HG03060 (cell line): ENCODE measurements around the gene TRERF1.

Experiments used
- ATAC-seq: cut with Tn5 transposase; IDR thresholded peaks from one replicate; pipeline ENCODE4 v1.9.1; 2021; ENCODE audit warnings: low read depth, moderate number of reproducible peaks; ENCODE audit not compliant: unreplicated experiment

TRERF1 gene

DNA sequence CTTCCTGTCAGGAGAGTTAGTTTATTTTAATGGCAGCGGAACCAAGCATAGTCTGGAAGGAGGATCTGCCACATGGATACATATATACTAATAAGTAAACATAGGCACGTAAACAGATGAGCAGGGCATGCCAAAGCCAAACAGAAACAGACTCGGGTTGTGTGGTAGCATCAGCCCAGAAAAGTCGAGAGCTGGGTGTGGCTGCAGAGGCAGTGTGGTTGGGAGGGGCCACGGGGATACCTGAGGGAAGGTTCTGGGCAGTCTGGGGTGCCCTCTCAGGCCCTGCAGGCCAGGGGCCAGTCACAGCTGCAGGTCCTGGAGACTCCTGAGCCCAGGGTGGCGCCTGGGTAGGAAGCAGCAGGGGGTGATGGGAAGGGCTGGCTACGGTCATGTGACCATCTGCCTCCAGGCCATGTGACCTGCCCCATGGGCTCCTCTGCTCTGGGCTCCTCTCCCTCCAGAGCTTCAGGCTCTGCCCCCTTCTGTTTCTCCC lies 191.3 kb downstream of the TRERF1 start:
- ATAC-seq = no peak

DNA sequence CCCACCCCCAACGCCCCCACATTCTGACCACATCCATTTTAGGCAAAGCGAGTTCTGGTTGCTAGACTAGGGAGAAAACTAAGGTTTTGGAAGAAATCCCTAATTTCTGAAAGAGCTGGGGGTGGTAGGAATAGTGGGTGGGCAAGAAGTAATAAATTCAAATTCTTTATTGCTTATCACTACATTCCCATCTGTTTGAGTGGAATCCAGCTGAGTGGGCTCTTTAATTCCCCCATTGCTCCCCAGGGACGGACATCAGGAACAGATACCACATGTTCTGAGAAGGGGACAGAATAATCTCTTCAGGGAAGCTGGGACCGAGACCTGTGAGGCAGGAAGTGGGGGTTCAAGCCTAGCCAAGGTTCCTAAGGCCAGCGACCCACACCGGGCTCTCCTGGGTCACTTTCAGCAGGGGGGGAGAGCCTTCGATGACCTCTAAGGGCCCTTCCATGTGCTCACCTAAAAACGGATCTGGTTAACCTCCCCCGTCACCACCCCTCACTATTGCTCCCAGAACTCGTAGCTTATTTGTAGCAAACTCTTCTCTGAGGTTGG lies 191.8 kb downstream of the TRERF1 start:
- ATAC-seq = no peak

DNA sequence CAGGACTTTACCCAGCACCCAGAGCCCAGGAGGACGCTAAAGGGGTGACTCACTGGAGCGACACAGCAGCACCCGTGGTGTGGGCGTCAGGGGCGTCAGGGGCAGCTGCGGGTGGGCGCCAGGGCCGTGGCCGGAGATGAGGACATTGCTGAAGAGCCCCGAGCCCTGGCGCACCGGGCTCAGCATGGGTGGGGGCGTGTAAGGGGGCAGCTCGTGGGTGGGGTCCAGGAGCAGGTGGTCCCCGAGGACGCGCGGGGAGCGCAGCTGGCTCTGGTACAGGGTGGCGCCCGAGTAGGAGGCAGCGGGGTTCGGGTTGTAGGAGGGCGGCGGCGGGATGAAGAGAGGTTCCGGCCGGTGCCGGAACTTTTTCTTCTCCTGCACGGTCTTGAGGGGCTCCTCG lies 192.4 kb downstream of the TRERF1 start:
- no peak for ATAC-seq

DNA sequence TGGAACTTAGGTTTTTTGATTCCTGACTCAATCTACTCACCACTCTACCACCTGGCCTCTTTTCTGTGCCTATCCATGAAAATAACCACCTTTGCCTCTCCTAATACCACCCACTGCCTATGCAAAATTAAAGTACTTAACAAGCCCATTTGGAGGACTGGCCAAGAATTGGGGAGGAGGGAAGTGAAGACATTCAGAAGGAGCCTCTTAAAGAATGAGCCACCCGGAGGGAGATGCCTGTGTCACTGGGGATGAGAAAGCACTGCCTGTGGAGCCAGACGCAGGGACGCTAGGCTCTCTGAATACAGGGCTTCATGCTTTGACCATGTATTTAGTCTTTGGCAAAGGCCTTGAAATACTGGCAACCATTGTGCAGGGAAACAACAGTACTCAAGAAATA lies 194.1 kb downstream of the TRERF1 start:
- no peak for ATAC-seq

DNA sequence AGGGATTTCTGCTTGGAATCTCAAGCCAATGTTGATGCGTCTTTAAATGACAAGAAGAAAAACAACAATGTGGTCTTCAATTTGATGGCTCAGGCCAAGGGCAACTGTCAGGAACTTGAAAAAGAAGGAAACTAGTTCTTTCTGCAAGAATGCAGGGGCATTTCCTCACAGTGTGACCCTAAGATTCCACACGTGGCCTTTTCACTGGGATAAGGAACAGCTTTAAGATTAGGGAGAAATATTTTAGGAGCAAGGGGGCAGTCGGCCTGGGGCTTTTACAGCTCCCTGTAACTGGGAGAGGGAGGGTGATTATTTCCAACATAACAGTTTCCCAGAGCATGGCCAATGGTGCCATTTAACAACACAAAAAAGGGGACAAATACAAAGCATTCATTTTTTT lies 194.7 kb downstream of the TRERF1 start:
- no peak for ATAC-seq

DNA sequence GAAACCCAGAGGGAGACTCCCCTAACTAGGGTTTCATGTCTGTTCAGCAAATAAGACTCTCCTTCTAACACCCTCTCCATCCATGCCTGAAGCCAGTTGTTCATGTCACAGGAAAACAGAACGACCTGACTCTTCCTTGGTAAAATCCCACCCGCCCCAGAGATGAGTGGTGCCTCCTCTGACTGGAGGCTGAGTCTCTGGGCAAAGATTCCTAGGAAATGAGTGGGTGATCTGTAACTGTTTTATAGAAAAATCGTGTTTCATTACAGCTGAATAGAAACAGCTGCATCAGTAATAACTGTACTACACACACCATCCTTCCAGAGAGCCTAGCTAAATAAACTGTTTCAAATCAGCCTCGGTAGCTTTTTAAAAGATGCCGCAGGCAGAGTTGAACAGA lies 196.7 kb downstream of the TRERF1 start:
- no peak for ATAC-seq

DNA sequence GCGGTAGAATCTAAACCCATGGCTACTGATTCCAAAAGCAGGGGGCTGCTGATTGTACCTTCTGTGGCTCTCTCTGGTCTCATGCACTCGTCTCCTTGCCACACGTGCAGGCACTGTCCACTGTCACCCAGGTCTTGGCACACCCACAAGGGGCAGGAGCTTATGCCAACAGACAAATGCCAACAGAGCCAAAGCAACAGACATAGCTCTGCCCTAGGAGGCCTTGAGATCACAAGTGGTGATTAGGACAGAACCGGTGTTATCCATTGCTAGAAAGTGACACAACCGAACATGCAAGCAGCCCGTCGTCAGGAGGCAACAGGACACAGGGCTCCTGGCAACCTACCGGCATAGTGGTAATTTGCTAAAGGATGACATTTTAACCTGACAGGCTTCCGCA lies 197.2 kb downstream of the TRERF1 start:
- no peak for ATAC-seq

DNA sequence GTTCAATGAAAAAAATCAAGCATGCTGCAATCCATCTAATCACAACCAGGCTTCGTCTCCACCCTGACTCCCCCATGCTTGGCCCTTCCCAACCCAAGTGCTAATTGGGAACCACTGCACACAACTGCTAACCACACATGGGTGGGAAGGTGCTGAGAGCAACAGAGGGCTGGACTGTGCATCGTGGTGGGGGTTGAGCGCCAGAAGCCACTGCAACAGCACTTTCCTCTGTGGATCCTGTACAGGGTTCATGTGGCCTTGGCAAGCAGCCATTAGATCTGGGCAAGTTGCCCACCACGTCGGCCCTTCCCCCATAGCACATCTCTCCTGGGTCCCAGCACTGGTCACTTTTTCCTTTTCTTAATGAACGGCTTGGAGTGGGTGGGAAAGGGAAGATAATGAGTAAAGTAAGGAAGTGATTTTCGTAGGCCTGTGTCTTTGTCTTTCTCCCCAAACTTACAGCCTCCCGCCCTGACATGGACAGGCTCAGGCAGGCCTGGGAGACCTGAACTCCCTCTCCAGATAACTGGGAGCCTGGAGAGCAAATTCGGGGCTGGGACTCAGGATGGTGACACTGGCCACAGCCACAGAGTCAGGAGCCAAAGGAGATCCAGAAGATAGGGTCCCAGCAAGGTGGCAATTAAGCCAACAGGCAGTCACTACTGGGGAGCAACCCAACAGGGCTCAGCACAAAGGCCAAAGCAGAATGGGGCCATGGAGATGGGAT lies 199.7 kb downstream of the TRERF1 start:
- no peak for ATAC-seq

DNA sequence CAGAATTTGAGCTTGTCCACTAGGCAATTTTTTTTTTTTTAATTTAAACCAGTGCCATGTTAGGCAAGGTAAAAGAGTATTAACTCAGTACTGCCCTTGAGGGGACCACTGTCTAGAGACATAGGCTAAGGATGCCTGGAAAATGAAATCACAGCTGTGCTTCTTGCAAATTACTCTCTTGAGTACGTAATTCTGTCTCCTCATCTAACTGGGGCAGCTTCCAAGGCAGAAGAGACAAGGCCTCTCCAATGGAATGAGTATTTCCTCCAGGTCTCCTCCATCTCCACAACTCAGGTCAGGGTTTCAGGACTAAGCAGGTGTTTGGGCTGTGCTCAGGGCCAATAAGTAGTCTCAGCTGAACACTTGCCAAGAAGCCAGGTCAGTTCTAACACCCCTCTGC lies 200.2 kb downstream of the TRERF1 start:
- ATAC-seq = no peak

DNA sequence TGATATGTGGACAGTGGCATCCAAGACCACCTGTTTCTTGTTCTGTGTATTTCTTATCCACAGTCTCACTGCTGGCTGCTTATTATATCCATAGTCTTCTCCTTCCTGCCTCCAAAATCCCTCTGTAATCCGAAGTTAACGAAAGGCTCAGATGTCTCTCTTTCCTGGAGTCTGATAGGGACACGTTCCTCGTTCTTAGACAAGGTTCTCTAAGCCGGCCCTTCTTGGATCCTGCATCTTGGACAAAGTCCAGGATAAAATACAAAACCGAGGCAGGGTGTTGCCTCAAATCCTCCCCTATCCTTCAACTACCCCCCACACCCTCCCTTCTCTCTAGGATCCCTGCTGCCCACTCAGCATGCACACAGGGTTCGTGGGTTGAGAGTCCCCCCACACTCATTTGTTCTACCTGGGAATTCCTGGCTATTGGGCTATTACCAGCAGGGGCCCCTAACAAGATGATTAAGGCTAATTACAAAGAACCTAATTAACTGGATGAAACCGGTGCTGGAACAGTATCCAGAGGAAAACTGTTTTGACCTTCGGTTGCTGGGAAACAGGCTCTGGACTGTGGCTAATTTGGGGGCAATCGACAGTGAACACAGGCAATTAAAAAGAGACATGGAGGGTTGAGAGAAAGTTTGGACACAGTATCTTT lies 201.3 kb downstream of the TRERF1 start:
- ATAC-seq = no peak

DNA sequence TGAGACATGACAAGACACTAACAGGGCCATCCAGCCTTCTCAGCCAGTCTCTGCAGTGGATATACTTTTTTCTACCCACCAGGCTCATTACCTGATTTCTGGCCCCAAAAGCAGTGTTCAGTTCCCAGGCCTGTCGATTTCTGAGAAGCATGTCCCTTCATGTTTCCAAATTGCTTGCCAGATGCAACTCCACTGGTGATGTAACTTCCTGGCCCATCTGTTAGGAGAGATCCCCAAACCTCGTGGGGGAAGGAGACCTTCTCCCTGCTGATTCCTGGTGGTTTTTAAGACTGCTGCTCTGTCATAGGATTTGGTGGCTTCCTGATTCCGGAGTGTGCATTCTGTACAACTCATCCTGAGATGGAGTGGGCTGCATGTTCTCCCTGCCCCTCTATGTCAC lies 202.4 kb downstream of the TRERF1 start:
- no peak for ATAC-seq

DNA sequence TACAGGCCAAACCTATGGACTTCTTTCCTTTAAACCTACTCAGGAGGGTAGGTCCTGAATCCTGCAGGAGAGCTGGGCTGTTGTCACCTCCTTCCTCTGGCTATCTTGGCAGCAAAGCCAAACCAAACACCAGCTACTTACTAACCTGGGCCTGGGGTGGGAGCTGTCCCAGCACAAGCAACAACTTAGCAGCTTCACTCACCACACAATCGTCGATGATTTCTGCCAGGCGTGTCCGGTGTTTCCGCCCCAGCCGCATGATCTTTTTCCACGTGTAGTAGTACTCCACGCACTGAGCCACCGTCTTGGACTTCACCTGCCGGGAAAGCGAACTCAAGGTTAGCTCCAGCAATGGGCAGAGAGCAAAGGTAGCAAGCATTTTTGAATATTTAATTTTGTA lies 208.7 kb downstream of the TRERF1 start:
- ATAC-seq = no peak

DNA sequence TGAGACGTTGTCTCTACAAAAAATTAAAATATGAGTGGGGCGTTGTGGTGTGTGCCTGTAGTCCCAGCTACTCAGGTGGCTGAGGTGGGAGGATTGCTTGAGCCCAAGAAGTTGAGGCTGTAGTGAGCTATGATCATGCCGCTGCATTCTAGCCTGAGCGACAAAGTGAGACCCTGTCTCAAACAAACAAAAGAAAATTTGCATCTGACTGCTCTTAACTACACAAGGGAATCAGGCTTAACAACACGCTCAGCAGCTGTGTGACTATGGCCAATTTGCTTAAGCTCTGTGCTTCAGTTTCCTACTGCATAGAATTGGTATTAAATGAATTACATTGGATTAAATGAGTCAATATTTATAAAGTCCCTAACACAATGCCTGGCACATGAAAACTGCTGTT lies 209.8 kb downstream of the TRERF1 start:
- ATAC-seq = no peak

DNA sequence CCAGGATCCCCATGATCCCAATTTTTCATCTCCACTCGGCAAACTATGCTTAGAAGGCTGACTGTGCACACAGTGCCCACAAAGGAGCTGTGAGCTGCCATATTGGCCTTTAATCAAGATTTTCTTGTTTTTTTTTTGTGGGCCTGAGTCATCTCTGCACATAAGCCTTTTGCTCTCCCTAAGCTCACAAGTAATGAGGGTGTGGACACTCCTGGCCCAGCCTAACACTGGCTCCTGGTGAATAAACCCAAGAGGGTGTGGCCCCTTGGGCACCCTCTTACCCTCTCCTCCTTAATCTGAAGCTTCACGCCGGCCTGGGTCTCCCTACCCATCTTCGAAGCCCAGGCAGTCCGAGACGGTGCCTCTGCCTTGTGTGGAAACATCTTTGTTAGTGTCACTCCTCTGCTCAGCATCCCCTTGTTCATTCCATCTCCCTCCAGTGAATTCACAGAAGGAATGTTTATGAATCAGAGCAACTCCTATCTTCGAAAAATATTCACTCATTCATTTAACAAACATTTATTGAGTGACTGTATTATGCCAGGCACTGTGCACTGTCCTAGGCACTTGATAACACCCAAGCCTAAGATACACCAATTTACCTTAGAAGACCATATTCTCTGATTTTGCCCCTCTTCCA lies 211.9 kb downstream of the TRERF1 start:
- ATAC-seq = no peak

DNA sequence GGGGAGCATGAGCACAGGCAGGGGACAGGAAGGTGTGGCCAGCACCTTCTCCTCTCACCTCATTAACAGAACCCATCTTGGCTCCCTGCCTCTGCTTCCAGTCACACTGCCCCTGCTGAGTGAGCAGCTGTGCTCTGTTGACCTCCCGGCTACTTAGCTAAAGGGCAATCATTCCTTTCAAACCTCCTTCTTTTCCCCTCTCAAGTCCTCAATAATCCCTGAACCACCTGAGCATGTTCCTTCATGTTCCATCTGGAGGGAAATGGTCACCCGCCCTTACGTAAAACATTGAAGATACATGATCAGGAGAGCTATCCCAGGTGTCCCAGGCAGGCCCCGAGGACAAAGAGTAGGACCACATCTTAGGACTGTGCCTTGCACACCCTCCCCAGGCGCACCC lies 212.4 kb downstream of the TRERF1 start:
- no peak for ATAC-seq

DNA sequence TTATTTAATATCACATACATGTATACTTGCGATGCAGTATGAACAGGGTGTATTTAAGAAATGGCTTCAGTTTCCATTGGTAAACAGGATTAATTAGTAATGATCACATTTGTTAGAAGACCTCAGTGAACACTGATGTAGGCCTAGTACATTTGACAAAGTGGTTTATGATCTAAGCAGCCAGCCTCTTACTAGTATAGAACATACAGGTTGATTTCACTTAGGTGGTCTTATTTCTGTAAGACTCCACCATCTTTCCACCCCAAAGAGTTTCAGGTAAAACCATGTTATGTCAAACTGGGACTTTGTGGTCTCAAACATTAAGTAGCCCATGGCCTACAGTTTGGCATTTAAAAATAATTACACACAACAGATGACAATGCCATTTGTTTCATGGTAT lies 213.9 kb downstream of the TRERF1 start:
- ATAC-seq = no peak

DNA sequence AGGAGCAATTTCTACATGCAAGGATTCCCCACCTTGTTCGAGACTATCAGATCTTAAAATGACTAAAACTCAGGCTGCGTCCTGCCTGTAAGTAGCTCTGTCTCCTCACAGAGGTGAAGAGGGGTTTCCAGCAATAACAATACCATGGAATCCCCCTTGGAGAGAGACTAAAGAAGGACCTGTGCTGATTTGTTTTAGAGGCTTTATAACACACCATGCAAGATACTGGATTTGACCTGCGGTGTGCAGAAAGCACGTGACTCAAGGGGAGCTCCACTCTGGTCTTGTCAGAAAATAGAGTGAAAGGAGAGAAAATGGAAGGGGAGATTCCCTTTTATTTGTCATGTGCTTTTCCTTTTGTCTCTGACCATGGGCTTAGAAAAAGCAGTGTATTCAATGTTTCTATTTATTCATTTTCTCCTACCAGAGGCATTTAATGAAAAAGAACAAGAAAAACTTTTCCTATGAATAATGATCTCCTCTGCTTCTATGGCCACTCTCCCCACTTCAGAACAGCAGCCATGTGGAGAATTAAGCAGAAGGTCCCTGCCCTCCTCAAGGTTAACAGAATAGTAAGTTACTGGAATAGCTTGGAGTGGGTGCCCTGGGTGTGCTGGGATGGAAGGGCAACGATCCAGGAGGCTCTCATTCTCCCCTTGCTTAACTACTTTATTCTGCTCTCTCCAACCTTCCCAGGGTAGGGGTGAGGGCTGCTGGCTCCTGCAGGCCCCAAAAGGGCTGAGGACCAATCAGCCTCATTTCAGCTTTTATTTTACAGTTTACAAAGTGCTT lies 214.8 kb downstream of the TRERF1 start:
- ATAC-seq = peak; percentile 41

DNA sequence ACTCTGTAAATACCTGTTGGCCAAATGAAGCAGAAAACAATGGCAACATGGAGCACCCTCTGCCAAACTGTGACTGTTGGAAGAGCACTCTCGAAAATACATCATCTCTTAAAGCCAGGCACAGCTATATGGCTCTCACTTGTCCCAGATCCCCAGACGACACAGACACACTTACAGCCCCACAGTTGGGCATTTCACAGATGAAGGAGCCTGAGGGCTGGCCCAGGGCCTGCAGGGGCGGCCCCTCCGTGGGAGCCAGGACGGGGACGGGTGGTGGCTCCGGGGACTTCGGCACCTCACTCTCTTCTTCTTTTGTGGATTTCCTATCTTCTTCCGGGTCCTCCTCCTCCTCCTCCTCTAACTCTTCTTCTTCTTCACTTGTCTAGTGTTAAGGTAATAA lies 215.7 kb downstream of the TRERF1 start:
- peak; percentile 15 for ATAC-seq

DNA sequence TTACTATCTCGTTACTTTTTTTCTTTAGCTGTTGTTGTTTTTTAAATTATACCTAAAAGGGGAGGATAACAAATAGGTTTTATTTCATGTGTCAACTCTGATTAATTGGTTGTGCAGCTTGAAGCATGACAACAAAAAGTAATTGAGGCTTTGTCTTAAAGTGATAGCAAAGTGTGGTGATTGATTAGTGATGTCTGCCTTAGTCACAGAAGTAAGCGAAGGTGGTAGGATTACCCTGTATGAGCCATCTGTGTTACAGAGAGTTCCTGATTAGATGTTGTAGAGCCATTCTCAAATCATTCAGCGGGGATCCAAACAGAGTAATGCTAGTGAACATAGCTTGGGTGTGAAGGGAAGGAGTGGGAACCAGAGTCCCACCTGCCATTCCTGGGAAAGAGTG lies 219.7 kb downstream of the TRERF1 start:
- ATAC-seq = no peak
